ENCODE data around the gene LCLAT1.

Gene LCLAT1

DNA sequence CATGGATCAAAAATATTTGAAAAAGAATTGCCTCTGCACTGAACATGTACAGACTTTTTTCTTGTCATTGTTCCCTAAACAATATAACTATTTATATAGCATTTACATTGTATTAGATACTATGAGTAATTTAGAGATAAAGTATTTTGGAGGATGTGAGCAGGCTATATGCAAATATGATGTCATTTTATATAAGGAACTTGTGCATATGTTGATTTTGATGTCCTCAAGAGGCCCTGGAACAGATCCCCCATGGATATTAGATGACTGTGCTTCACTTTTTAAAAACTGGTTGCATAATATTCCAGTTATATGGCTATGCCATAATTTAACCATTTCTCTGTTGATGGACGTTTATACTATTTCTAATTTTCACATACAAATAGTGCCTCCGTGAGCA lies 16.5 kb downstream of the LCLAT1 start:
- no peak for TF ChIP-seq FOXP2 (optimal IDR thresholded peaks at IDR 0.05; ENCODE audit: borderline replicate concordance, extremely low read depth, extremely low read length, insufficient read depth)
- no peak for TF ChIP-seq POLR2AphosphoS5 (IDR thresholded peaks at IDR 0.05; ENCODE audit: low read depth, low read length)
- TF ChIP-seq TAF1 (IDR thresholded peaks at IDR 0.05; ENCODE audit: borderline replicate concordance, insufficient read depth, low read length): no peak
- TF ChIP-seq, protein P1, sequence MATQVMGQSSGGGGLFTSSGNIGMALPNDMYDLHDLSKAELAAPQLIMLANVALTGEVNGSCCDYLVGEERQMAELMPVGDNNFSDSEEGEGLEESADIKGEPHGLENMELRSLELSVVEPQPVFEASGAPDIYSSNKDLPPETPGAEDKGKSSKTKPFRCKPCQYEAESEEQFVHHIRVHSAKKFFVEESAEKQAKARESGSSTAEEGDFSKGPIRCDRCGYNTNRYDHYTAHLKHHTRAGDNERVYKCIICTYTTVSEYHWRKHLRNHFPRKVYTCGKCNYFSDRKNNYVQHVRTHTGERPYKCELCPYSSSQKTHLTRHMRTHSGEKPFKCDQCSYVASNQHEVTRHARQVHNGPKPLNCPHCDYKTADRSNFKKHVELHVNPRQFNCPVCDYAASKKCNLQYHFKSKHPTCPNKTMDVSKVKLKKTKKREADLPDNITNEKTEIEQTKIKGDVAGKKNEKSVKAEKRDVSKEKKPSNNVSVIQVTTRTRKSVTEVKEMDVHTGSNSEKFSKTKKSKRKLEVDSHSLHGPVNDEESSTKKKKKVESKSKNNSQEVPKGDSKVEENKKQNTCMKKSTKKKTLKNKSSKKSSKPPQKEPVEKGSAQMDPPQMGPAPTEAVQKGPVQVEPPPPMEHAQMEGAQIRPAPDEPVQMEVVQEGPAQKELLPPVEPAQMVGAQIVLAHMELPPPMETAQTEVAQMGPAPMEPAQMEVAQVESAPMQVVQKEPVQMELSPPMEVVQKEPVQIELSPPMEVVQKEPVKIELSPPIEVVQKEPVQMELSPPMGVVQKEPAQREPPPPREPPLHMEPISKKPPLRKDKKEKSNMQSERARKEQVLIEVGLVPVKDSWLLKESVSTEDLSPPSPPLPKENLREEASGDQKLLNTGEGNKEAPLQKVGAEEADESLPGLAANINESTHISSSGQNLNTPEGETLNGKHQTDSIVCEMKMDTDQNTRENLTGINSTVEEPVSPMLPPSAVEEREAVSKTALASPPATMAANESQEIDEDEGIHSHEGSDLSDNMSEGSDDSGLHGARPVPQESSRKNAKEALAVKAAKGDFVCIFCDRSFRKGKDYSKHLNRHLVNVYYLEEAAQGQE (IDR thresholded peaks at IDR 0.05; ENCODE audit: insufficient read depth in 1 of 2, low read depth in 2 of 2, low read length in 2 of 2): no peak
- no peak for TF ChIP-seq SIN3A (IDR thresholded peaks at IDR 0.05; ENCODE audit: borderline replicate concordance, insufficient read depth, low read length)

DNA sequence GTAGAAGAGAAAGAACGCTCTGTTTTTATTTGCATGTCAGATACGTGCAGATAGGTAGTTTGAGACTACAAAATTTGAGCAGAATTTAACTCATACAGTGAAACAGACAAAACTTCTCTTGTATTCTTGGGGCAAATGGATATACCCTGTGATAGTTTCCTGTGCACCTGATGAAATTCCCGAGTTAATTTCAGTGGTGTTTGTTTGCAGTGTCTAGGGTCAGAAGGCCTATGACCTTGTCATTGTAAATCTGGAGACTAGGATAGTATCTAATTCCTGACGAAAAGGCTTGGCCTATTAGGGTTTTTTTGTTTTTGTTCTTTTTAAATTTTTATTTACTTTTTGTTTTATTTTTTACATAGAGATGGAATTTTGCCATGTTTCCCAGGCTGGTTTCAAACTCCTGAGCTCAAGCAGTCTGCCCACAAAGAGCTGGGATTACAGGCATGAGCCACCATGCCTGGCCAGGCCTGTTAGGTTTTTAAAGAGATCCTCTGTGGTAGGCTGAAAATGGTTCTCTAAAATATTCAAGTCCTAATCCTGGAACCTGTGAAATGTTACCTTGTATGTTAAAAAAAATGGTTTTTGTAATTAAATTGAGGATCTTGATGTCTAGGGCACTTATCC lies 17.6 kb downstream of the LCLAT1 start:
- TF ChIP-seq, protein P1 (IDR thresholded peaks at IDR 0.05; ENCODE audit: insufficient read depth in 1 of 2, low read depth in 2 of 2, low read length in 2 of 2): no peak
- TF ChIP-seq FOXP2 (optimal IDR thresholded peaks at IDR 0.05; ENCODE audit: borderline replicate concordance, extremely low read depth, extremely low read length, insufficient read depth): no peak

DNA sequence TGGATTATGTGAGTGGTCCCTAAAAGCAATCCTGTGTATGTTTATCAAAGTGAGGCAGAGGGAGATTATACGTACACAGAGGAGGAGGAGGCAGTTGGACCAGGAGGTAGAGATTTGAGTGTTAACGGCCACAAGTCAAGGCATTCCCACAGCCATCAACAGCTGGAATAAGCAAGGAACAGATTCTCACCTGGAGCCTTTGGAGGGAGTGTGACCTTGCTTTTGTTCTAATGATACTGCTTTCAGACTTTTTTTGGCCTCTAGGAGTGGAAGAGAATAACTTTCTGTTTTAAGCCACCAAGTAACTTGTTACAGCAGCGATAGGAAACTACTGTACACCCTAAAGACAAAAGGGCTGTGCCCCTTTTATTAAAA lies 18.1 kb downstream of the LCLAT1 start:
- TF ChIP-seq SIN3A (IDR thresholded peaks at IDR 0.05; ENCODE audit: borderline replicate concordance, insufficient read depth, low read length) (no peak), TAF1 (IDR thresholded peaks at IDR 0.05; ENCODE audit: borderline replicate concordance, insufficient read depth, low read length) (no peak), FOXP2 (optimal IDR thresholded peaks at IDR 0.05; ENCODE audit: borderline replicate concordance, extremely low read depth, extremely low read length, insufficient read depth) (no peak), POLR2AphosphoS5 (IDR thresholded peaks at IDR 0.05; ENCODE audit: low read depth, low read length) (no peak)
- TF ChIP-seq, protein P1 (IDR thresholded peaks at IDR 0.05; ENCODE audit: insufficient read depth in 1 of 2, low read depth in 2 of 2, low read length in 2 of 2): no peak

DNA sequence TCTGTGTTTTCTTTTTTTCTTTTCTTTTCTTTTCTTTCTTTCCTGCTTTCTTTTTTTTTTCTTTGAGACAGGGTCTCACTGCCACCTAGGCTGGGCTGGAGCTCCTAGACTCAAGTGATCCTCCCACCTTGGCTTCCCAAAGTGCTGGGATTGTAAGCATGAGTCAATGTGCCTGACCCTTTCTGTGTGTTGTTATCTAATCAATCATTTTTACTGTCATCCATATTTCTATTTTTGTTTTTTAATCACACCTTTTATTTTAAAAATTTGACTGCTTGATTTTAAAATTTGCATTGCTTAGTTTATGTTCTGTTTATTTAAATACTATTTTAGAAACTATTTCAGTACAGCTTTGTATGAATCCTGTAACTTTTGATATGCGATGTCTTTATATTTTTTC lies 19.2 kb downstream of the LCLAT1 start:
- TF ChIP-seq POLR2AphosphoS5 (IDR thresholded peaks at IDR 0.05; ENCODE audit: low read depth, low read length) (no peak), FOXP2 (optimal IDR thresholded peaks at IDR 0.05; ENCODE audit: borderline replicate concordance, extremely low read depth, extremely low read length, insufficient read depth) (no peak), SIN3A (IDR thresholded peaks at IDR 0.05; ENCODE audit: borderline replicate concordance, insufficient read depth, low read length) (no peak), TAF1 (IDR thresholded peaks at IDR 0.05; ENCODE audit: borderline replicate concordance, insufficient read depth, low read length) (no peak)
- TF ChIP-seq, protein P1 (IDR thresholded peaks at IDR 0.05; ENCODE audit: insufficient read depth in 1 of 2, low read depth in 2 of 2, low read length in 2 of 2): no peak

DNA sequence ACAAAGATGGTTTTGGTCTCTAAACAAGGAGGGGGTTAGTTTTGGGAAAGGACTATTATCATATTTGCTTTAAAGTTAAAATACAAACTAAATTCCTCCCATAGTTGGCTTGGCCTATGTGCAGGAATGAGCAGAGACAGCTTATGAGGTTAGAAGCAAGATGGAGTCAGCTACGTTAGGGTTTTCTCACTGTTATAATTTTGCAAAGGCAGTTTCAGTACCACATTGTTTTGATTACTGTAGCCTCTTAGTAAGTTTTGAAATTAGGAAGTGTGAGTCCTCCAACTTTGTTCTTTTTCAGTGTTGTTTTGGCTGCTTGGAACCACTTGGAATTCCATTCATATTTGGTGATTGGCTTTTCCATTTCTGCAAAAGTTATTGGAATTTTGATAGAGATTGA lies 23.4 kb downstream of the LCLAT1 start:
- TF ChIP-seq FOXP2 (optimal IDR thresholded peaks at IDR 0.05; ENCODE audit: borderline replicate concordance, extremely low read depth, extremely low read length, insufficient read depth): no peak
- no peak for TF ChIP-seq POLR2AphosphoS5 (IDR thresholded peaks at IDR 0.05; ENCODE audit: low read depth, low read length)
- TF ChIP-seq TAF1 (IDR thresholded peaks at IDR 0.05; ENCODE audit: borderline replicate concordance, insufficient read depth, low read length): no peak
